Activated CD4-positive, alpha-beta T cell treated with anti-CD3 and anti-CD28 coated beads, Interleukin-10, Interleukin-2, amounts not matched to agents 100 ng/mL and 50 ng/mL, durations not matched to agents 16 hours and 8 hours (primary cell): Measurements from ENCODE around the gene LARP4.
"Not testable (repeated sequence)": the region's sequence is repeated elsewhere in the genome, so short reads cannot be mapped to it uniquely, and the experiment has no call there.

ENCODE experiments used
- DNase-seq: peaks from one replicate; pipeline ENCODE4 v3.0.0-alpha.2; 2020

LARP4 gene

DNA sequence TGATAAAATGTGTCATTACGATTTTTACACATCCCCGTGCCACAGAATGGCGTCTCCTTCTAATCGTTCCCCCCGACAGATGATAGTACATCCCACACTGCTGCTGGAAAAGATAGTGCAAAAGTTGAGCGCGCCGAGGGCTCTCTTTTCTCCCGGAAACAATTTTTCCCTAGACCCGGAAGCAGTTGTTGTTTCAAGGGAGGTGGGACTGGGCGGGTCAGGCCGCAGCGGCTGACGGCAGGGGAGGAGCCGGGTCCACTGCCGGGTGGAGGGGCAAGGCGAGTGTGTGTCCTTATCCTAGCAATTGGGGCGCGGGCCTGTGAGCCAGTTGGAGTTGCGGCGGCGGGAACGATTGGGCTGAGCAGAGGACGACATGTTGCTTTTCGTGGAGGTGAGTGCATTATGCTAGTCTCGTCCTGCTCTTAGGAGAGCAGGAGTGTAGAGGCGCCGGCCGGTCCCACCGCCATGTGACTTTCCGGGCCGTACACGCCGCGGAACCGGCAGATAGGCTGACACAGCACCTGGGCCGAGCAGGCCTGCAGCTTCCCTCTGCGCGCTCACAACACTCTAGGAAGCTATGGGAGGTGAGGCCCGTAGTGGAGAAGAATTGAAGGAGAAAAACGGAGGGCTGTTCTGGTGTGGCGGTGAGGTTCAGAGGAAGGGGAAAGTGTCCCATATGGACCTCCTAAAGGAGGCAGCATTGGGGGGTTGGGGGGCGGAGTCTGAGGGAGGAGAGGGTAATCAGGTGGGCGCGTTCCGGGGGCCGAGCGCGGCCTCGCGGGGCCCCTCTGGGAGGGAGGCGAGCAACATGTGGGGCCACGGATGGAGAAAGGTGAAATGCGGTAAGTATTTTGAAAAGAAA, at the start of gene LARP4:
LARP4 (plus strand) TSS at position 248 of the 862 bp plus-strand sequence; CDS start at position 374, 126 bp downstream.
- peak; percentile 97 for DNase-seq

DNA sequence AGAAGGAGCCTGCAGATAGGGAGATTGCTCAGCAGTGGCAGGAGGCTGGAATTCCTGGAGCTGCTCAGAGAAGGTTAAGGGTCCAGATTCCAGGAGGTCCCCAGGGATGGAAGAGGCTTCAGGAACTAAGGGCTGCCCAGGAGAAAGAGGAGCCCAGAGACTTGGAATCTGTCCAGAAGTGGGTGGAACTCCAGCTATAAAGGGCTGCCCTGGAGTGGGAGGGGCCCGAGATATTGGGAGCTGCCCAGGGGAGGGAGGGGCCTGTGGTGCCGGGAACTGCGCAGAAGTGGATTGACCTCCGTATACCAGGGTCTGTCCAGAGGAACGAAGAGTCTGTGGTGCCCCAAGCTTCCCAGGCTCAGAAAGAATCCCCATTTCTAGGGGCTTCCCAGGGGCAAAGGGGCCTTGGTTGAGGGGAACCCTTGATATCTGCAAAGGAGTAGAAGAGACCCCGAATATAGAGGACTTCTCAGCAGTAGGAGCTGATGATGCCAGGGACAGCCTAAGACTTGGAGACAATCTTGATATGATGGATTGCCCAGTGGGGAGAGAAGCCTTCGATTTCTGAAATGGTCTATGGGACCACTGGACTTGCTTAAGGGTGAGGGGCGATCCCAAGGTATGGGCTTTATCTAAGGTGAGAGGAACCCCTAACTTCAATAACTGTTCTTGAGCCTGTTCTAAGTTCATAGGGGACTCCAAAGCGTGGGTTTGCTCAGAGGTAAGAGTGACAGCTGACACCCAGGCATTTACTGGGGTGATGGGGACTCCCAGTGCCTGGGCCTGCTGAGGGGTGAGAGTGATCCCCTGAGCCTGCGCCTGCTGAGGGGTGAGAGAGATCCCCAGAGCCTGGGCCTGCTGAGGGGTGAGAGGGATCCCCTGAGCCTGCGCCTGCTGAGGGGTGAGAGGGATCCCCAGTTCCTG, 49.3 kb upstream of the LARP4 start:
- DNase-seq: no peak

DNA sequence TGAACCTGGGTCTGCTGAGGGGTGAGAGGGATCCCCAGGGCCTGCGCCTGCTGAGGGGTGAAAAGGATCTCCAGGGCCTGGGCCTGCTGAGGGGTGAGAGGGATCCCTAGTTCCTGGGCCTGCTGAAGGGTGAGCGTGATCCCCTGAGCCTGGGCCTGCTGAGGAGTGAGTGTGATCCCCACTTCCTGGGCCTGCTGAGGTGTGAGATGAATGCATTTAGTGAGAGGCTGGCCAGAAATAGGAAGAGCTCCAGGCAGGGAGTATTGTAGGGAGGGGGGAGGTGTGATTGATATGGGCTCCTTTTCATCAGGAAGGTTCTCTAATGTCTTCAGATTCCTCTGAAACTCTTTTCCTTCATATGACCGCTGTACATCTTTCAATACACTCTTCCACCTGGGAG, 47.3 kb upstream of the LARP4 start:
- DNase-seq: no peak

DNA sequence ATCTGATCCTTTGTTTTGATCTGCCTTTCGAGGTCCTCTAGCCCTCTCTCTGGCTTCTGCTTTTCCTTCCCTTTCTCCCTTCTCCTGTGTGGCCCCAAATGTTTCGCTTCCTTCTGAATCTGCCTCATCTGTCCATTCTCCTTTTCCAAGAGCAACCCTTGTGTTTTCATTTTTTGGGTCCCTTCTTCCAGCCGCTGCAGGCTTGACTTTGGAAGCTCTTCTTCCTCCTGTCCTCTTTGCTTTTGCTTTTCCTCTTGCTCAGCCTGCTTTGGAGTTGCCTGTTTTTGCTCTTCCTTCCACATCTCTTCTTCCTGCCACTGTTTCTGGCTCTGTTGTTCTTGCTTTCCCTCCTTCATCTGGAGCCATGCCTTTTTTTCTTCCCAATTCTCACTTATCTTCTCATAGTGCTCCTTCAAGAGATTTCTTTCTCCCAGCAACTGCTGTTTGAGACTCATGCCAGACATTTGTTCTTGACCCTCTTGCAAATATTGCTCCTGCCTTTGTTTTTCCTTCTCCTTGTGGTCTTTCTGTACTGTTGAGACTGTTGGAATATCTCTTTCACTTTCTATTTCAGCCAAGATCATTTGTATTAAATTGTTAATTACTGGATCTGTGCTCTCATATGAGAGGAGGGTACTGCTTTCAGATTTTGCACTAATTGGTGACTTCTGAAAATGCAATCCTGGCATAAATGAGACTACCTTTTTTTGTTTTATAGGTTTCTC, 46.7 kb upstream of the LARP4 start:
- no peak for DNase-seq

DNA sequence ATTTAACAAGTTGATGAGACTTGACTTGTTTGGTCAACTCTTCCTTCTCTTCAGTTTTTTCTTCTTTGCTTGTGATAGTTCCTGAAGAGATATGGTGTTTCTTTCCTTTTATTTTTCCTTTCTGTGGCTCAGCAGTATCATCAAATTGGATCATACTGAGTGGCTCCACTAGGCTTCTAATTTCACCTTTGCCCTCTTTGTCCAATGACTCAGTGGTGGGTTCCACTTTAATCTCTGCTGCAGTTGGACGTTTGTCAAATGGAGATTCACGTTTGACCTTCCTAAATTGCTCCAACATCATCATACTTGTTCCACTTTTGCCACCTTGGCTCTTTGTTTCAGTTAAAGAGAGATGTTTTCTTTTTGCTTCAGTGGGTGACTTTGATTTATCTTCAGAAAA, 45.8 kb upstream of the LARP4 start:
- no peak for DNase-seq

DNA sequence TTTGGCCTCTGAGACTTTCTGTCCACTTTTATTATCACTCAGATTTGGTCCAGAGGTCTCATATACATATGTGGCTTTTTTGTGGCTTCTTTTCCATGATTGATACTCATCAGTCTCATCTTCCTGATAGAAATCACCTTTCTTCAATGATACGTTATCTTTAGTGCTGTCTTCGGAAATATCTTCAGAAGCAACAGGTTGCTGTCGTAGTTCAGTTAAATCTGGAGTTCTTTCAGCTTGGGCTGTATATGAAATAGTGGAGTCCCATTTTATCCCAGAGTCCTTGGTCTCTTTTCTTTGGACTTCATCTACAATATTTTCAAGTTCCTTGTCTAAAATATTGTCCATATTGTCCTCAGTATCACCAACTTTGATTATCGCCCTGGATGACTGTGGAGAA, 45.3 kb upstream of the LARP4 start:
- DNase-seq: no peak

DNA sequence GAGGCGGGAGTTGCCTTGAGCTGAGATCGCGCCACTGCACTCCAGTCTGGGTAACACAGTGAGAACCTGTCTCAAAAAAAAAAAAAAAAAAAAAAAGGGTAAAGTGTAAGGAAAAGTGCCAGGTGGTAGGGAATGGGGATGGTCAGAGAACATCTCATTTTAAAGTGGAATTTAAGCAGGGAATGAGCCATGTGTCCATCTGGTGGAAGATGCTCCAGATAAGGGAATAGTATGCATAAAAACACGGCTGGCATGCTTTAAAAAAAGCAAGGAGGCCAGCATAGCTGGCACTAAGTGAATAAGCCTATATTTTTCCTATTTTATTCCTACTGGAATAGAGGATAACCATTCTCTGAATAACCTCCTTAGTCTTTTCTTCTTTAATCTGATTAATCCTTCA, 38.0 kb upstream of the LARP4 start:
- DNase-seq: no peak

DNA sequence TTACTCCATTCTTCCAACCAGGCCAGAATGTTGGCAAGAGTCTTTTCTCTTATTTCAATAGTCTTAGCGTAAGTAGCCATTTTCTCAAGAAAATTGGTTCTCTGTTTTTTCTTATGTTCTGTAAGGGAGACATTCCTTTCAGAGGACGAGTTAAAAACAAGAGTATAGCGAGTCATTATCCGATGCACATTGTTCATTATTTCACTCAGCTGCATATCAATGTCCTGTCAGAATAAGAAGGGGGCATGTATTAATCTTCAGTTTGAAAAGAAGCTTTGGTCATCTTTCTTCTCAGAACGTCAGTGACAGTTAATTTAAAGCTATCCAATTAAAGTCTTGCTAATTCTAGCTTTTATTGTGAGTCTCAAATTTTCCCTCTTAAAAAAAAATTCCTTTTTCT, 37.5 kb upstream of the LARP4 start:
- no peak for DNase-seq

DNA sequence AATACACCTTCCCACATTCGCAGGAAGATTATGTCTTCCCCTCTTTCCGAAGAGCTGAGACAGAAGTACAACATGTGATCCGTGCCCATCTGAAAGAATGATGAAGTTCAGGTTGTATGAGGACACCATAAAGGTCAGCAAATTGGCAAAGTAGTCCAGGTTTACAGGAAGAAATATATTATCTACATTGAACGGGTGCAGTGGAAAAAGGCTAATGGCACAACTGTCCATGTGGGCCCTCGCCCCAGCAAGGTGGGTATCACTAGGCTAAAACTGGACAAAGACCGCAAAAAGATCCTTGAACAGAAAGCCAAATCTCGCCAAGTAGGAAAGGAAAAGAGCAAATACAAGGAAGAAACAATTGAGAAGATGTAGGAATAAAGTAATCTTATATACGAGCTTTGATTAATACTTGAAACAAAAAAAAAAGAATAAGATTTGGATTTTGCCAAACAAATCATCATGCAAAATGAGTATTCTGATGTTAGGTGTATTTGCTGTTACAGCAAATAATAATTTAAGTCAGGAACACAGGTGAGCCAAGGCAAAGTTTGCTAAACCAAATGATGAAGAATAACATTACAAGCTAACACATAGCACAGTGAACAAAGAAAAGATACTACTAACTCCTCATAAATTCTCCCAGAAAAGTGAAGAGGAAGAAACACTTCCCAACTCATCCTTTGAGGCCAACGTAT, 34.8 kb upstream of the LARP4 start:
- DNase-seq: no peak

GRCh38 chr12:50370672-50371071, 30.0 kb upstream of the LARP4 start:
- not testable (repeated sequence) for DNase-seq

DNA sequence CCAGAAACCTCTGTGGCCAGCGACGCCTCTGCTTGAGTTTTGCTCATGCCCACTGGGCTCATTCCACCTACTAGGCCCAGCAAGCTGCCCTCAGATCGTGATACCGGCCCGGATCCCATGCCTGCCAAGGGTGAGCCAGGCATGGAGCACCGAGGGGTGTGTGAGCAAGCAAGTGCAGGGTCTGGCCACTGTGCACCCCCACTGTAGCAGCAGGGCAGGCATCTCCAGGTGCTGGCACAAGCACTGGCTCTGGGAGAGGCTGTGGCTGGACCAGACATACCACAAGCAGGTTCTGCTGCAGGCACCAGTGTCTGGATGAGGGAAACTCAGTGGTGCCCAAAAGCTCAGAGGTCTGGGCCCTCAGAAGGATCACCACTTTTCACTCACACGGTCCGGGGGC, 24.9 kb upstream of the LARP4 start:
- DNase-seq: no peak

- DNase-seq: no peak
Observed at GRCh38 chr12:50380761-50381325, 19.8 kb upstream of the LARP4 start.

GRCh38 chr12:50387487-50387886, 13.2 kb upstream of the LARP4 start:
- no peak for DNase-seq

- no peak for DNase-seq
Observed at GRCh38 chr12:50387972-50388478, 12.7 kb upstream of the LARP4 start.

DNA sequence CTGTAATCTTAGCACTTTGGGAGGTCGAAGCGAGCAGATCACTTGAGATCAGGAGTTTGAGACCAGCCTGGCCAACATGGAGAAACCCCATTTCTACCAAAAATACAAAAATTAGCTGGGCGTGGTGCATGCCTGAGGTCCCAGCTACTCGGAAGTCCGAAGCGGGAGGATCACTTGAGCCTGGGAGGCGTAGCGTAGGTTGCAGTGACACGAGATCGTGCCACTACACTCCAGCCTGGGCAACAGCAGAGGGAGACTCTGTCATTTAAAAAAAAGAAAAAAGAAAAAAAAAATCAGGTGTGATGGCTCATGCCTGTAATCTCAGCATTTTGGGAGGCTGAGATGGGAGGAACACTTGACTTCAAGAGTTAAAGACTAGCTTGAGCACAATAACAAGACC, 11.9 kb upstream of the LARP4 start:
- not testable (repeated sequence) for DNase-seq

DNA sequence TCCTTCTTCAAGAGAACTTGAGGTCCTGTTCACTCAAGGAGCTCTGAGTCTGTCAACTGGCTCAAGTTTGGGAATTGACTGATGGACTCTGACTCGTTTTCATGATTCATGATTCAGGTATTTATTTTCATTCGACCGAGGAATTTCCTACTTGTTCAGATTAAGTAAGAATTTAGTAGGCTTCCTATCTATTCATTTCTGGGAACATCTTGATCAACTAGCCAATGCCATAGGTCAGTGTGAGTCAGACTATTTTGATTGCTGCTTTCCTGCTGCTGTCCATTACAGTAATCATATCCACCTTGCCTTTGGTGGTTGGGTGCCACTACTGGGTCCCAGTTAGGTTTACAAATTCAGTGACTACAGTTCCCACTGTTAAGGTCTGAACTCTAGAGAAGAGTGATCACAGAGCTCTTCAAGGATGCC, 10.4 kb upstream of the LARP4 start:
- DNase-seq: no peak

- DNase-seq: no peak
Observed at GRCh38 chr12:50394469-50395029, 6.1 kb upstream of the LARP4 start.

DNA sequence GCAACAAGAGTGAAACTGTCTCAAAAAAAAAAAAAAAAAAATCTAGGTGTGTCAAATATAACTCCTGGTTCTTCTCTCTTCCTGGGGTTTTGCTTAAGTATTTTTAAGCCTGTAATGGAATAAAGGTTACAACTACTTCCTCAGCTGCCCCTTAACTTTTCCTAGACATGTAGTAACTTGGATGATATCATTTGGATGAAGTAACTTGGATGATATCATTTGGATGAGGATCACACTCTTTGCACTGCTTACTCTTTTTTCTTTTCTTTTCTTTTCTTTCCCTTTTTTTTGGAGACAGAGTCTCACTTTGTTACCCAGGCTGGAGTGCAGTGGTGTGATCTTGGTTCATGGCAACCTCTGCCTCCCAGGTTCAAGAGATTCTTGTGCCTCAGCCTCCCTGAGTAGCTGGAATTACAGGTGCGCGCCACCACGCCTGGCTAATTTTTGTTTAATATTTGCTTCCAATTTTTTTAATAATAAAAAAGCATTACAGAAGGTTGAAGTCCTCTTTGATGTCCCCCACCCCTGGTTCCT, 3.5 kb upstream of the LARP4 start:
- no peak for DNase-seq

GRCh38 chr12:50398931-50399330, 1.8 kb upstream of the LARP4 start:
- DNase-seq: no peak

- DNase-seq: no peak
Observed at GRCh38 chr12:50400104-50400637, 514 bp upstream of the LARP4 start.

- peak; percentile 4 for DNase-seq
Observed at GRCh38 chr12:50401500-50402081, 906 bp downstream of the LARP4 start.
